ENCODE data around the gene ESRRB.
"Not testable (repeated sequence)": the region's sequence is repeated elsewhere in the genome, so short reads cannot be mapped to it uniquely, and the experiment has no call there.

The ESRRB gene

GRCh38 chr14:76497550-76498462 lies 121.9 kb downstream of the ESRRB start:
- DNase-seq (ENCODE audit: low read depth), result no peak

GRCh38 chr14:76498463-76498935 lies 122.6 kb downstream of the ESRRB start:
- DNase-seq (ENCODE audit: low read depth), result no peak

DNA sequence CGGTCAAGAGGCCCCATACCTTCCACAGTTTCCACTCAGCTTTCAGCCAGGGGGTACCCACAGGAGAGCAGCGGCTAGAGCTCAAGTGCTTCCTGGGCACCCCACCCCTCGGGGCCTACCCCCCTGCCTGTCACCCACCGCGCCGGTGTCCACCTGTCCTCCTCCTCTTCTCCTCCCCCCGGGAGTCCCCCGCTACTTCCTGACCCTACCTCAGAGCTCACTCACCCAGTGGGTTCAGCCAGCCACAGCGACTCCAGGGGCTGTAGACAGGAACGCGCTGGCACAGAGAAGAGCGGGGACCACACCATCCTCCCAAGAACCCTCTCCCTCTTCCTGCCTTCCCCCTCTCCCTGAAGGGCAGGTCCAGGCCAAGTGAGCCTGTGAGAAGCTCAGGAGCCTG lies 123.0 kb downstream of the ESRRB start:
- DNase-seq (ENCODE audit: low read depth), result no peak

GRCh38 chr14:76499399-76499798 lies 123.5 kb downstream of the ESRRB start:
- no peak for DNase-seq (ENCODE audit: low read depth)

GRCh38 chr14:76500011-76500410 lies 124.1 kb downstream of the ESRRB start:
- no peak for DNase-seq (ENCODE audit: low read depth)

DNA sequence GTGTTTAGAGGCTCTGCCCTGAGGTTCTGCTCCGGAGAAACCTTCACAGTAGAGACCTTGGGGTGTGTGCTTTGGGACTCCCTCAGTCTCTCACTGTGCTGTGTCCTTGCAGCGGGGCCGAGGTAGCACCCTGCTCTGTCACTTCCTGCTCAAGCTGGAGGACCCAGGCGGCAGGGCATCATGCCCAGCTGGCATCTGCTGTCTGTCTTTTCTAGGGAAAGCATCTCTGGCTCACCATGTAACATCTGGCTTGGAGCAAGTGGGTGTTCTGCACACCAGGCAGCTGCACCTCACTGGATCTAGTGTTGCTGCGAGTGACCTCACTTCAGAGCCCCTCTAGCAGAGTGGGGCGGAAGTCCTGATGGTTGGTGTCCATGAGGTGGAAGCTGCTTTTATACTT lies 124.5 kb downstream of the ESRRB start:
- no peak for DNase-seq (ENCODE audit: low read depth)

GRCh38 chr14:76501156-76501720 lies 125.3 kb downstream of the ESRRB start:
- DNase-seq (ENCODE audit: low read depth), result no peak

DNA sequence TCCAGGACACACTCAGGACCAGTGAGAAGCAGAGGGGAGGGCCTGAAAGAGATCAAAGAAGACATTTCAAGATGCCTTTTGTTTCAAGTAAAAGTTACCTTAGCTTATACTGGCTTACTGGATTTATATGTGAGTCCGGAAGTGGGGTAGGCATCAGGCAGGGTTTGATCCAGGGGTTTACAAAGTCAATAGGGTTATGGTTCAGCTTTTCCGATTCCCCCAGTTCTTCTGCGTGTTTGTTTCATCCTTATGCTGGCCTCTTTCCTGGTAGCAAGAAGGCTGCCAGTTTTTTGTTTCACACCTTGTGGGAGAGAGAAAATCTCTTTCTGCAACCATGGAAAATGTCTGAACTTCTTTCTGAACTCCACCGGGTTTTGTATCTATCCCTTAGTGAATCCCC lies 126.3 kb downstream of the ESRRB start:
- no peak for DNase-seq (ENCODE audit: low read depth)

GRCh38 chr14:76502638-76503037 lies 126.7 kb downstream of the ESRRB start:
- DNase-seq (ENCODE audit: low read depth), result no peak

DNA sequence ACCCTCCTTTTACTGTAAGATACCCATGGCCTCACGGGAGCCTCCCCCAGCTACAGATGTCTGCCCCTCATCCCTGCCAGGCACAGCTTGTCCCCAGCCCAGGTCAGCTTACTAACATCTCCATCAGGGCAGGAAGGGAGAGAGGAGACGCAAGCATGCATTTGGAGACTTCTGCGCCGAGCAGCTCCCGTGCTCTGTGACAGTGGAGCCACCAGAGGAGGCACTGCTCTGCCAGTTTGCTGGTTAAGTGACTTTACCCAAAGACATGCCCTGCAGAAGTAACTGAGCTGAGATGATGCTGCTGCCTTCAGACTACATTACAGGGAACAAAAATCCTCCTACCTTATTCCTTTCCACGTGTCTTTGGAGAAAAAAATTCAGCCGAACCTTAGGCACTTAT lies 133.4 kb downstream of the ESRRB start:
- no peak for DNase-seq (ENCODE audit: low read depth)

DNA sequence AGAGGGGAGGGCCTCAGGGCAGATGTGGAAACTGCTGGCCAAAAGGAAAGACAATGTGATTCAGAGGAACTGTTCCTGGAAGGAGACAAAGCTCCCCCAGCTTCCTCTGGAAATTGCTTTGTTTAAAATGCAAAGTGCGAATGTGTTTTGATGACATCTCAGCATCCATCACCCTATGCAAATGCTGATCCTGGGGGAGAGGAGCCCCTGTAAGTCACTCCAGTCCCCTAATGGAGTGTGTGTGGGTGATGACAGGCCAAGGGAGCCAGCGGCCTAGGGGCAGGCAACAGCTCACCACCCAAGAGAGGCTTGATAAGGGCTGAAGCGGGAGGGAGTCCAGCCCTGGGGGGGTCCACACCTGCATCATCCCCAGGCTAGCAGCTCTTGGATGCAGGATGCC lies 134.2 kb downstream of the ESRRB start:
- no peak for DNase-seq (ENCODE audit: low read depth)

- no peak for DNase-seq (ENCODE audit: low read depth)
Observed at GRCh38 chr14:76514213-76514998, 138.5 kb downstream of the ESRRB start.

- no peak for DNase-seq (ENCODE audit: low read depth)
Observed at GRCh38 chr14:76516884-76517283, 140.9 kb downstream of the ESRRB start.

GRCh38 chr14:76518366-76518765 lies 142.4 kb downstream of the ESRRB start:
- DNase-seq (ENCODE audit: low read depth), result no peak

- DNase-seq (ENCODE audit: low read depth), result no peak
Observed at GRCh38 chr14:76525106-76525821, 149.3 kb downstream of the ESRRB start.

DNA sequence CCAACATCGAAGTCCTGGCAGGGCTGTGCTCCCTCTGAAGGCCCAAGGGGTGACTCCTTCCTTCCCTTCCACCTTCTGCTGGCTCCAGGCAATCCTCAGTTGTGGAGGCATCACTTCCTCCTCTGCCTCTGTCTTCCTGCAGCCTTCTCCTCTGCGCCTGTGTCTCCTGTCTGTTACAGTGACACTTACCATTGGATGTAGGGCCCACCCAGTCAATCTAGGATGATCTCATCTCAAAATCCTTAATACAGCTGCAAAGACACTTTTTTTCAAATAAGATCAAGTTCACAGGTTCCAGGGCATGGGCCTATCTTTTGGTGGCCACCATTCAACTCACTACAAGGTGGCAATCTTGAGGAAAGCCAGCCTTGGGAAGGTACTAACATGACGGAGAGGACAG lies 155.1 kb downstream of the ESRRB start:
- no peak for DNase-seq (ENCODE audit: low read depth)

GRCh38 chr14:76531821-76532318 lies 155.9 kb downstream of the ESRRB start:
- DNase-seq (ENCODE audit: low read depth), result no peak

GRCh38 chr14:76536636-76537035 lies 160.7 kb downstream of the ESRRB start:
- not testable (repeated sequence) for DNase-seq (ENCODE audit: low read depth)

- DNase-seq (ENCODE audit: low read depth), result no peak
Observed at GRCh38 chr14:76537906-76538647, 162.1 kb downstream of the ESRRB start.

GRCh38 chr14:76538648-76539008 lies 162.7 kb downstream of the ESRRB start:
- DNase-seq (ENCODE audit: low read depth), result no peak

- DNase-seq (ENCODE audit: low read depth), result no peak
Observed at GRCh38 chr14:76539130-76539529, 163.2 kb downstream of the ESRRB start.
